ENCODE measurements around the gene FXYD2.

The FXYD2 gene

GRCh38 chr11:117796872-117797529, 27.5 kb downstream of the FXYD2 start, which contains the start of gene DSCAML1:
DSCAML1 (minus strand) TSS chr11:117797216; CDS start chr11:117797079, 137 bp downstream.
- DNase-seq (ENCODE audit: low read depth) = no peak

GRCh38 chr11:117796456-117796871, 28.1 kb downstream of the FXYD2 start:
- DNase-seq (ENCODE audit: low read depth) = no peak

- no peak for DNase-seq (ENCODE audit: low read depth)
Observed at GRCh38 chr11:117795638-117796455, 28.7 kb downstream of the FXYD2 start.

- DNase-seq (ENCODE audit: low read depth) = no peak
Observed at GRCh38 chr11:117794772-117795629, 29.5 kb downstream of the FXYD2 start.

- no peak for DNase-seq (ENCODE audit: low read depth)
Observed at GRCh38 chr11:117794135-117794534, 30.4 kb downstream of the FXYD2 start.

GRCh38 chr11:117793583-117793982, 31.0 kb downstream of the FXYD2 start:
- DNase-seq (ENCODE audit: low read depth) = no peak

- DNase-seq (ENCODE audit: low read depth) = no peak
Observed at GRCh38 chr11:117792992-117793391, 31.6 kb downstream of the FXYD2 start.

GRCh38 chr11:117792241-117792640, 32.3 kb downstream of the FXYD2 start:
- no peak for DNase-seq (ENCODE audit: low read depth)

- DNase-seq (ENCODE audit: low read depth) = no peak
Observed at GRCh38 chr11:117790279-117790678, 34.3 kb downstream of the FXYD2 start.

- DNase-seq (ENCODE audit: low read depth) = no peak
Observed at GRCh38 chr11:117789241-117789640, 35.3 kb downstream of the FXYD2 start.

GRCh38 chr11:117786135-117786870, 38.2 kb downstream of the FXYD2 start:
- DNase-seq (ENCODE audit: low read depth) = no peak

GRCh38 chr11:117782101-117782500, 42.4 kb downstream of the FXYD2 start:
- DNase-seq (ENCODE audit: low read depth) = no peak

- no peak for DNase-seq (ENCODE audit: low read depth)
Observed at GRCh38 chr11:117781627-117782026, 42.9 kb downstream of the FXYD2 start.

GRCh38 chr11:117780456-117780855, 44.1 kb downstream of the FXYD2 start:
- DNase-seq (ENCODE audit: low read depth) = no peak

- DNase-seq (ENCODE audit: low read depth) = no peak
Observed at GRCh38 chr11:117774553-117774952, 50.0 kb downstream of the FXYD2 start.

GRCh38 chr11:117772360-117772759, 52.2 kb downstream of the FXYD2 start:
- DNase-seq (ENCODE audit: low read depth) = no peak

GRCh38 chr11:117771841-117772240, 52.7 kb downstream of the FXYD2 start:
- DNase-seq (ENCODE audit: low read depth) = no peak

- no peak for DNase-seq (ENCODE audit: low read depth)
Observed at GRCh38 chr11:117771197-117771596, 53.3 kb downstream of the FXYD2 start.

- DNase-seq (ENCODE audit: low read depth) = no peak
Observed at GRCh38 chr11:117770061-117770460, 54.5 kb downstream of the FXYD2 start.

Data from fibroblast of the conjunctiva (primary cell).